GM23338 (cell line): ENCODE data around the gene IKBIP. TPM values are rescaled to one million over a fixed set of nuclear protein-coding genes. Genes with fewer than 3 reads are reported as not detected.
A peak's percentile ranks its signal among the peaks of the same experiment; 100 is the strongest.

Source experiments
- ATAC-seq: fragments of 200-7000 bp; cut with Tn5 transposase; 3 replicates; pipeline ENCODE4 v1.9.1; 2020
- DNase-seq: peaks from one replicate; pipeline ENCODE4 v3.0.0-alpha.2; 2015; ENCODE audit warnings: low spot score
- H2AFZ ChIP-seq: fragments of 200-600 bp; sonication (generic); 2 replicates; pipeline ENCODE4 v1.8.0; 2016; ENCODE audit warnings: antibody characterized with exemption, mild to moderate bottlenecking, moderate library complexity
- H3F3A ChIP-seq: fragments of 200-600 bp; sonication (generic); replicated peaks from 2 replicates; pipeline ENCODE4 v1.8.0; 2017; ENCODE audit warnings: antibody characterized with exemption, mixed run types, low read depth
- H3K27ac ChIP-seq: fragments of 200-600 bp; sonication (generic); 2 replicates; pipeline ENCODE4 v1.6.1; 2016; ENCODE audit warnings: low read depth
- H3K27me3 ChIP-seq: fragments of 200-600 bp; sonication (generic); 2 replicates; pipeline ENCODE4 v1.8.0; 2016; ENCODE audit warnings: mild to moderate bottlenecking, mixed run types, moderate library complexity; ENCODE audit not compliant: insufficient read depth
- H3K36me3 ChIP-seq: fragments of 200-600 bp; sonication (generic); 2 replicates; pipeline ENCODE4 v1.8.0; 2016; ENCODE audit warnings: mild to moderate bottlenecking; ENCODE audit not compliant: insufficient read depth
- H3K4me1 ChIP-seq: fragments of 200-600 bp; sonication (generic); 2 replicates; pipeline ENCODE4 v1.8.0; 2016; ENCODE audit warnings: mild to moderate bottlenecking, moderate library complexity; ENCODE audit not compliant: insufficient read depth
- H3K4me2 ChIP-seq: fragments of 200-600 bp; sonication (generic); 2 replicates; pipeline ENCODE4 v1.7.1; 2017; ENCODE audit warnings: mixed run types
- H3K4me3 ChIP-seq: fragments of 200-600 bp; sonication (generic); 2 replicates; pipeline ENCODE4 v1.6.1; 2016; ENCODE audit warnings: mixed run types
- H3K79me2 ChIP-seq: fragments of 200-600 bp; sonication (generic); replicated peaks from 2 replicates; pipeline ENCODE4 v1.8.0; 2017; ENCODE audit warnings: mild to moderate bottlenecking; ENCODE audit not compliant: insufficient read depth
- H3K9me2 ChIP-seq: fragments of 200-600 bp; sonication (generic); 2 replicates; pipeline ENCODE4 v1.8.0; 2017; ENCODE audit not compliant: insufficient read depth
- H4K20me1 ChIP-seq: fragments of 200-600 bp; sonication (generic); replicated peaks from 2 replicates; pipeline ENCODE4 v1.8.0; 2017; ENCODE audit warnings: mild to moderate bottlenecking; ENCODE audit not compliant: insufficient read depth
- H3K27ac Mint-ChIP-seq: 2 replicates; pipeline ENCODE4 v1.8.0; 2020; ENCODE audit warnings: inconsistent platforms, mild to moderate bottlenecking, moderate library complexity, mixed read lengths
- H3K27me3 Mint-ChIP-seq: 3 replicates; pipeline ENCODE4 v1.8.0; 2022; ENCODE audit warnings: low read depth, mild to moderate bottlenecking, moderate library complexity, mixed read lengths, inconsistent platforms; ENCODE audit not compliant: insufficient read depth, poor library complexity
- H3K36me3 Mint-ChIP-seq: 3 replicates; pipeline ENCODE4 v1.8.0; 2021; ENCODE audit warnings: low read depth, mild to moderate bottlenecking, inconsistent platforms, moderate library complexity, mixed read lengths
- H3K4me1 Mint-ChIP-seq: 3 replicates; pipeline ENCODE4 v1.8.0; 2020; ENCODE audit warnings: mild to moderate bottlenecking, inconsistent platforms, mixed read lengths
- H3K4me3 Mint-ChIP-seq: 3 replicates; pipeline ENCODE4 v1.8.0; 2021; ENCODE audit warnings: moderate library complexity, mild to moderate bottlenecking, inconsistent platforms, mixed read lengths
- H3K9me3 Mint-ChIP-seq: 3 replicates; pipeline ENCODE4 v1.8.0; 2020; ENCODE audit warnings: moderate library complexity, mild to moderate bottlenecking, inconsistent platforms, mixed read lengths
- CTCF ChIP-seq, 2 experiments: fragments of 200-600 bp in 1 of 2; sonication (generic) in 1 of 2; conservative IDR thresholded peaks; 2 replicates each; pipeline versions ENCODE4 v1.5.1 to v1.6.1; 2016 to 2017; ENCODE audit warnings: antibody characterized with exemption in 2 of 2, low read depth in 2 of 2, mild to moderate bottlenecking in 2 of 2, moderate library complexity in 1 of 2
- ETS1 ChIP-seq: IDR thresholded peaks from 2 replicates; pipeline ENCODE4 v1.6.1; 2016; ENCODE audit warnings: antibody characterized with exemption
- JUNB ChIP-seq: IDR thresholded peaks from one replicate; pipeline ENCODE4 v1.6.1; 2016; ENCODE audit warnings: antibody characterized with exemption; ENCODE audit not compliant: unreplicated experiment
- ZNF331 ChIP-seq: fragments of 250-450 bp; sonication (Bioruptor Pico); IDR thresholded peaks from 2 replicates; pipeline ENCODE4 v1.5.0; 2020; ENCODE audit warnings: low read depth, mild to moderate bottlenecking, moderate library complexity
- ZNF462 ChIP-seq: fragments of 250-450 bp; sonication (Bioruptor Pico); IDR thresholded peaks from 2 replicates; pipeline ENCODE4 v1.5.0; 2020; ENCODE audit warnings: mild to moderate bottlenecking, moderate library complexity
- polyA plus RNA-seq: library from polyadenylated mRNA; unstranded; fragments of >200 nt; fragmentation: Nextera tagmentation; extraction: Ambion mirVana; gene quantifications from 2 replicates; pipeline ENCODE4 v1.2.1, GENCODE V29; 2016
- total RNA-seq: library from RNA; depleted of rRNA; stranded (reverse); fragments of >200 nt; shearing (Covaris generic); gene quantifications from 2 replicates; pipeline ENCODE4 v1.2.3, GENCODE V29; 2014

The IKBIP gene
- total and polyA plus RNA-seq, 2 experiments from 2014 or later: 17.8 to 22.5 TPM

GRCh38 chr12:98606359-98606988 lies 38.1 kb downstream of the IKBIP start:
- Histone ChIP-seq H3K79me2 (no peaks in the 10 kb centered on the region), H3K27ac (no peak overlapping the region), H3K9me2 (no peaks in the 10 kb centered on the region), H4K20me1 (peaks cover 4% of the 10 kb centered on the region), H2AFZ (no peak overlapping the region), H3K27me3 (no peaks in the 10 kb centered on the region), H3K4me2 (no peak overlapping the region), H3K4me3 (no peak overlapping the region), H3K4me1 (no peaks in the 10 kb centered on the region), H3F3A (peaks cover 17% of the 10 kb centered on the region), H3K36me3 (peaks cover 22% of the 10 kb centered on the region)
- H3K27ac Mint-ChIP-seq: no peak overlapping the region
- no peaks in the 10 kb centered on the region for H3K4me1 Mint-ChIP-seq
- H3K36me3 Mint-ChIP-seq: peaks cover 31% of the 10 kb centered on the region
- no peaks in the 10 kb centered on the region for H3K9me3 Mint-ChIP-seq
- TF ChIP-seq CTCF (conservative IDR thresholded peaks at IDR 0.05; ENCODE audit: low read depth in 2 of 2) (no peak), ZNF331 (CRISPR knock-in tag) (no peak), JUNB (no peak)
- no peak for ATAC-seq
- H3K27me3 Mint-ChIP-seq: peaks cover 5% of the 10 kb centered on the region
- H3K4me3 Mint-ChIP-seq: no peak overlapping the region
- no peak for DNase-seq

- H3K27ac Mint-ChIP-seq: no peak overlapping the region
- Histone ChIP-seq H3K27me3 (no peaks in the 10 kb centered on the region), H4K20me1 (peaks cover 29% of the 10 kb centered on the region), H3K4me2 (no peak overlapping the region), H3K9me2 (no peaks in the 10 kb centered on the region), H3K79me2 (peaks cover 10% of the 10 kb centered on the region), H3K36me3 (peaks cover 68% of the 10 kb centered on the region), H2AFZ (no peak overlapping the region), H3F3A (peaks cover 44% of the 10 kb centered on the region), H3K27ac (peak overlapping the region; percentile 71), H3K4me3 (no peak overlapping the region), H3K4me1 (no peaks in the 10 kb centered on the region)
- H3K4me1 Mint-ChIP-seq: no peaks in the 10 kb centered on the region
- peaks cover 76% of the 10 kb centered on the region for H3K36me3 Mint-ChIP-seq
- TF ChIP-seq ETS1 (no peak), CTCF (conservative IDR thresholded peaks at IDR 0.05; ENCODE audit: low read depth in 2 of 2) (no peak), ZNF462 (CRISPR knock-in tag) (no peak)
- no peaks in the 10 kb centered on the region for H3K9me3 Mint-ChIP-seq
- ATAC-seq (no peak), DNase-seq (no peak)
- peaks cover 10% of the 10 kb centered on the region for H3K27me3 Mint-ChIP-seq
- no peak overlapping the region for H3K4me3 Mint-ChIP-seq
Observed at GRCh38 chr12:98601924-98602323, 42.7 kb downstream of the IKBIP start.
